Neural crest cell (in vitro differentiated cells): Measurements from ENCODE around the gene CISH. TPM values are rescaled to one million over a fixed set of nuclear protein-coding genes. Genes with fewer than 3 reads are reported as not detected.

ENCODE experiments used
- DNase-seq: peaks from one replicate; pipeline ENCODE4 v3.0.0; 2021; ENCODE audit warnings: low read depth, mixed read lengths, low spot score
- H3K27ac Mint-ChIP-seq: one replicate; pipeline ENCODE4 v1.8.0; 2021; ENCODE audit warnings: mild to moderate bottlenecking, mixed read lengths; ENCODE audit not compliant: unreplicated experiment
- H3K27me3 Mint-ChIP-seq: 2 replicates; pipeline ENCODE4 v1.8.0; 2021; ENCODE audit warnings: low read depth, mild to moderate bottlenecking, mixed read lengths
- H3K36me3 Mint-ChIP-seq: 2 replicates; pipeline ENCODE4 v1.8.0; 2021; ENCODE audit warnings: low read depth, mild to moderate bottlenecking, mixed read lengths
- H3K4me1 Mint-ChIP-seq: 2 replicates; pipeline ENCODE4 v1.8.0; 2021; ENCODE audit warnings: mixed read lengths
- H3K4me3 Mint-ChIP-seq: one replicate; pipeline ENCODE4 v1.8.0; 2021; ENCODE audit warnings: mild to moderate bottlenecking, mixed read lengths
- H3K9me3 Mint-ChIP-seq: 2 replicates; pipeline ENCODE4 v1.8.0; 2021; ENCODE audit warnings: mixed read lengths
- CTCF ChIP-seq: fragments of 200-600 bp; sonication (generic); conservative IDR thresholded peaks from 2 replicates; pipeline ENCODE4 v1.5.0; 2021; ENCODE audit warnings: antibody characterized with exemption, mild to moderate bottlenecking
- total RNA-seq: library from RNA; stranded (reverse); gene quantifications from 2 replicates; pipeline ENCODE4 v1.2.1, GENCODE V29; 2021

The CISH gene
- total RNA-seq, 1 donor from 2014 or later: 8.6 TPM

DNA sequence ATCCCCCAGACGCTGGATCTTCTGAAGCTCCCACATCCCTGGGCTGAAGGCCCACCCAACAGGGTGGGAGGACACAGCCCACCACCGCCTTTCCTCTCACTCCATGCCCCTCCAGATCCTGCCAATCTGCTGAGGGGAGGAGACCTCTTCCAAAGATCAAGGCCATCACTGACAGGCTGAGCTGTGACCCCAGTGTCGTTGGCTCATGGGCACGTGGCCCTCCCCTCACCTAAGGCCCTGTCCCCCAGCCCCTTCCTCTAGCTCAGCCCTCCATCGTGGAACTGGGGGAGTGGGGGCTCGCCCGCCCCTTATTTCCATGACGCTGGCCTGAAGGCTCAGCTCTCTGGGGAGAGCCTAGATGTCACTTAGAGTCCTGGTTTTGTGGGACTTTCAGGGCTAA, 54.5 kb downstream of the CISH start:
- H3K4me3 Mint-ChIP-seq: no peak overlapping the region
- no peak overlapping the region for H3K27ac Mint-ChIP-seq
- no peaks in the 10 kb centered on the region for H3K4me1 Mint-ChIP-seq
- no peak for DNase-seq
- no peak for TF ChIP-seq CTCF
- no peaks in the 10 kb centered on the region for H3K27me3 Mint-ChIP-seq
- H3K9me3 Mint-ChIP-seq: no peaks in the 10 kb centered on the region
- no peaks in the 10 kb centered on the region for H3K36me3 Mint-ChIP-seq

Other genes starting within 250 kb of the CISH start
- gene CACNA2D2, start 108.1 kb downstream of the CISH start, total RNA-seq: 8.7 and 9.3 TPM in 2 replicates
- 12.7 and 13.1 TPM in 2 replicates for gene C3orf18, start 44.0 kb downstream of the CISH start, total RNA-seq
- 22.8 and 22.9 TPM in 2 replicates for gene HEMK1, start 42.3 kb downstream of the CISH start, total RNA-seq
- 37.0 and 38.8 TPM in 2 replicates for gene MAPKAPK3, start 5.4 kb upstream of the CISH start, total RNA-seq
- 5.0 and 5.4 TPM in 2 replicates for gene DOCK3, start 63.2 kb upstream of the CISH start, total RNA-seq